ENCODE results near the gene ACOX3.

DNA sequence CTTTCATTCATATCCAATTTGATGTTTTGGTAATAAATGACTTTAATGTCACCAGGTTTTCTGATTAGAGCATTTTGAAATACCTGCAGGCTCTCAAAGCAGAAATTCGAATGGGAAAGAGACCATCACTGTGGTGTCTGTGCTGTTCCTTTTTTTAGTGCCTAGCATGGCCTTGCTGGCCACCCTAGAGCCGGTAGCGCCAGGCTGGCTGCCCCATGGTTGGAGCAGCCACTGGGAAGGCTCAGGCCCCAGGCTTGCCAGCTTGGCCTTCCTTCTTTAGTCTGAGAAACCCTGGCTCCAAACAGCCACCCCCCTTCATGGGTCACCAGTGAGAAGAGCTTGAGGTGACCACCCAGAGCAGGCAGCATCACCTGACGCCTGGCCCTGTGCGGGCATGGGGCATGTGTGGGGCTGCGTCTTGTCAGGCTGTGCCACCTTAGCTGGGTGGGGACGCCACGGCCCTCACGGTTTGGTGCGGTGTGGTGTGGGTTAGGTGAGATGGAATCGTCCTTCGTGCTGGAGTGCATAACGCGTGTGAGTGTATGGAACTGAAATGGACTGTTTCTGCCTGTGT, 30.0 kb upstream of the ACOX3 start:
- TF ChIP-seq, protein P1, sequence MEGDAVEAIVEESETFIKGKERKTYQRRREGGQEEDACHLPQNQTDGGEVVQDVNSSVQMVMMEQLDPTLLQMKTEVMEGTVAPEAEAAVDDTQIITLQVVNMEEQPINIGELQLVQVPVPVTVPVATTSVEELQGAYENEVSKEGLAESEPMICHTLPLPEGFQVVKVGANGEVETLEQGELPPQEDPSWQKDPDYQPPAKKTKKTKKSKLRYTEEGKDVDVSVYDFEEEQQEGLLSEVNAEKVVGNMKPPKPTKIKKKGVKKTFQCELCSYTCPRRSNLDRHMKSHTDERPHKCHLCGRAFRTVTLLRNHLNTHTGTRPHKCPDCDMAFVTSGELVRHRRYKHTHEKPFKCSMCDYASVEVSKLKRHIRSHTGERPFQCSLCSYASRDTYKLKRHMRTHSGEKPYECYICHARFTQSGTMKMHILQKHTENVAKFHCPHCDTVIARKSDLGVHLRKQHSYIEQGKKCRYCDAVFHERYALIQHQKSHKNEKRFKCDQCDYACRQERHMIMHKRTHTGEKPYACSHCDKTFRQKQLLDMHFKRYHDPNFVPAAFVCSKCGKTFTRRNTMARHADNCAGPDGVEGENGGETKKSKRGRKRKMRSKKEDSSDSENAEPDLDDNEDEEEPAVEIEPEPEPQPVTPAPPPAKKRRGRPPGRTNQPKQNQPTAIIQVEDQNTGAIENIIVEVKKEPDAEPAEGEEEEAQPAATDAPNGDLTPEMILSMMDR (IDR thresholded peaks at IDR 0.05; ENCODE audit: low read length) = no peak
- no peak for TF ChIP-seq EZH2 (IDR thresholded peaks at IDR 0.05; ENCODE audit: borderline replicate concordance, low read length)
